Tibial nerve (tissue), 4 donors: ENCODE measurements around the gene PGM5. TPM values are rescaled to one million over a fixed set of nuclear protein-coding genes. Genes with fewer than 3 reads are reported as not detected.

ENCODE experiments used
- DNase-seq, 2 donors: peaks; one replicate each; pipeline ENCODE4 v3.0.0-alpha.2; 2019; ENCODE audit warnings: low spot score in 2 of 2
- H3K27ac ChIP-seq, 4 donors: fragments of 200-600 bp; sonication (generic) in 3 of 4; one replicate each; pipeline ENCODE4 v1.5.1; 2017 to 2019; ENCODE audit warnings: mild to moderate bottlenecking in 1 of 4
- H3K27me3 ChIP-seq, 2 donors: fragments of 200-600 bp; sonication (generic) in 1 of 2; one replicate each; pipeline versions ENCODE4 v1.5.1 to v1.6.0; 2017 to 2019
- H3K36me3 ChIP-seq, 3 donors: fragments of 200-600 bp; sonication (generic); one replicate each; pipeline ENCODE4 v1.5.1; 2018 to 2019
- H3K4me1 ChIP-seq, 4 donors: fragments of 200-600 bp; sonication (generic) in 3 of 4; one replicate each; pipeline ENCODE4 v1.5.1; 2017 to 2019
- H3K4me3 ChIP-seq, 4 donors: fragments of 200-600 bp; sonication (generic) in 3 of 4; one replicate each; pipeline ENCODE4 v1.5.1; 2017 to 2019; ENCODE audit warnings: mild to moderate bottlenecking in 1 of 4, moderate library complexity in 1 of 4
- H3K9me3 ChIP-seq, 4 donors: fragments of 200-600 bp; sonication (generic) in 3 of 4; one replicate each; pipeline ENCODE4 v1.5.1; 2017 to 2019
- EP300 ChIP-seq, 2 donors: sonication (generic); formaldehyde crosslinking; IDR thresholded peaks; one replicate each; pipeline ENCODE4 v1.6.1; 2017; ENCODE audit warnings: antibody characterized with exemption in 2 of 2, mild to moderate bottlenecking in 1 of 2
- POLR2A ChIP-seq, 2 donors: fragments of 450-650 bp; IDR thresholded peaks; one replicate each; pipeline ENCODE4 v1.6.1; 2017; ENCODE audit warnings: antibody characterized with exemption in 2 of 2, mild to moderate bottlenecking in 2 of 2, moderate library complexity in 2 of 2
- WGBS, 2 donors: methylation state at CpG; one replicate each; pipeline ENCODE4 v1.1.5; 2018; 5-methylcytosine and 5-hydroxymethylcytosine counted together
- total RNA-seq, 4 donors: library from RNA; depleted of rRNA; stranded (reverse); fragments of >200 nt; gene quantifications; one replicate each; pipeline ENCODE4 v1.1.0, GENCODE V29; 2016
- TF ChIP-seq, protein P1 (sequence below), 5 experiments: fragments of 200-600 bp in 3 of 5; fragments of 450-650 bp in 2 of 5; sonication (generic) in 3 of 5; IDR thresholded peaks; one replicate each; pipeline ENCODE4 v1.5.1; 2016 to 2019; ENCODE audit warnings: antibody characterized with exemption in 5 of 5, mild to moderate bottlenecking in 3 of 5, moderate library complexity in 2 of 5

Gene PGM5
- total RNA-seq, 4 donors from 2014 or later: 20.1 to 43.1 (median 27.0) TPM

DNA sequence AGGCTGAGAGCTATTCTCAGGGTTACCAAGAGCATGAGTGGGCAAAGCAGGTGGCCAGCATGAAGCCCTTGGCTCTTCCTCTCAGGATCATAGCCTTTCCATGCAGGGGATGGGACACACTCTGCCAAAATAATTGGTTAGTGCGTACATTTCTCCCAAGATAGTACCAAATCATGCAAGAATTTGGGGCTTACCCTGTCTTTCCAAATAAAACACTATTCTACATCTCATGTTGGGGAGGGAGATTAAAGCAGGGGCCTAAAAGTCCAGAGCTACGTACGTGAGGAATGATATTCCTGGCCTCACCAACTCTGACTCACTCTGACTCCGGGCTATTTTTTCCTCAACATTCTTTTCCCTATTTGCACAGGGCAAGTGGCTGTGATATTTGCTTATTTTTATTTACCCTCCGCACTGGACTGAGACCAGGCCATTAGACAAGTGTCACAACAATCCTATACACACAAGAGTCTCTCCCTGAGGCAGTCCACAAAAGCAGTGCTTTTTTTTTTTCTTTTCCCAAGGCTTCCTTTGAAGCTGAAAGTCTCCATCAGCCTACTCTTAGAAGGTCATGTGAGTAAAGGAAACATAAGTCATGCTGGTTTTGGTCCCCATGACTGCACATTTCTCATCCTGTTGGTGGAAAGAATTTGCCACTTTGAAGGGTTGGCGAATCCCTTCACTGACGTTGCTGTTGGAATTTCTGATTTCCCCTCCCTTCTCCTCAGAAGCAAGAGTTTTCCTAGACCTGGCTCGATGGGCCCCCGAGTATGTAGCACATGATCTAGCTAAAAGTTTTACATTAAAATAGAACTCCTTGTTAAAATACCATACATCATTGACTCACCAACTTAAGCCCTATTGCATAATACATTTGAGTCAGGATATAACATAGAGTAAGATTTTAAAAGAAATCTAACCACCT lies 144.3 kb downstream of the PGM5 start:
- DNase-seq: no peak
- H3K9me3 ChIP-seq: no peaks in the 10 kb centered on the region
- H3K4me1 ChIP-seq: no peaks in the 10 kb centered on the region
- peak overlapping the region in 1 of 4 donors; percentile 24 for H3K27ac ChIP-seq
- WGBS, 2 donors: 68 to 73% methylated on average over 9 of the region's 9 CpGs
- H3K27me3 ChIP-seq: no peaks in the 10 kb centered on the region
- TF ChIP-seq POLR2A (IDR thresholded peaks at IDR 0.05) (no peak), EP300 (IDR thresholded peaks at IDR 0.05) (no peak)
- TF ChIP-seq, protein P1, sequence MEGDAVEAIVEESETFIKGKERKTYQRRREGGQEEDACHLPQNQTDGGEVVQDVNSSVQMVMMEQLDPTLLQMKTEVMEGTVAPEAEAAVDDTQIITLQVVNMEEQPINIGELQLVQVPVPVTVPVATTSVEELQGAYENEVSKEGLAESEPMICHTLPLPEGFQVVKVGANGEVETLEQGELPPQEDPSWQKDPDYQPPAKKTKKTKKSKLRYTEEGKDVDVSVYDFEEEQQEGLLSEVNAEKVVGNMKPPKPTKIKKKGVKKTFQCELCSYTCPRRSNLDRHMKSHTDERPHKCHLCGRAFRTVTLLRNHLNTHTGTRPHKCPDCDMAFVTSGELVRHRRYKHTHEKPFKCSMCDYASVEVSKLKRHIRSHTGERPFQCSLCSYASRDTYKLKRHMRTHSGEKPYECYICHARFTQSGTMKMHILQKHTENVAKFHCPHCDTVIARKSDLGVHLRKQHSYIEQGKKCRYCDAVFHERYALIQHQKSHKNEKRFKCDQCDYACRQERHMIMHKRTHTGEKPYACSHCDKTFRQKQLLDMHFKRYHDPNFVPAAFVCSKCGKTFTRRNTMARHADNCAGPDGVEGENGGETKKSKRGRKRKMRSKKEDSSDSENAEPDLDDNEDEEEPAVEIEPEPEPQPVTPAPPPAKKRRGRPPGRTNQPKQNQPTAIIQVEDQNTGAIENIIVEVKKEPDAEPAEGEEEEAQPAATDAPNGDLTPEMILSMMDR (IDR thresholded peaks at IDR 0.05): no peak
- H3K36me3 ChIP-seq: peaks cover 0 to 4% (median 0%) of the 10 kb centered on the region in 3 donors
- H3K4me3 ChIP-seq: no peak overlapping the region

DNA sequence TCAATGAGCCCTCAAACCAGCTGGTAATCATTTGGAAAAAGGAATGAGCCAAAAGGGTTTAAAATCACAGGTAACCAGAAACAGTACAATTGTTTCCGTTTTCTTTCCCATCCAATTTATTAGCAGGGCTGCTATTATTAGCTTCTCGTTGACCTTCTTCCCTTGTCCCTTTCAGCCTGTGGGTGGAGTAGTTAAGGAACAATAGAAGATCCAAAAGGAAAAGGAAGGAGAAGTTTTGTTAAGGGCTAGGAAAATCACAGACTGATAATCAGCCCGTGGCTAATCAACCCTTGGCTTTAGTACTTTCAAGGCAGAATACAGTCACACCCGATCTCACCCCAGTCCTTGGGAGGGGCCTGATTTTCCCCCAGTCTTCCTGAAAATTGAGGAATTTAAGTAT lies 145.9 kb downstream of the PGM5 start:
- WGBS, 2 donors: 49 to 50% methylated on average over 4 of the region's 4 CpGs
- Histone ChIP-seq H3K27me3 (no peaks in the 10 kb centered on the region), H3K36me3 (peaks cover 0 to 4% (median 0%) of the 10 kb centered on the region in 3 donors)

DNA sequence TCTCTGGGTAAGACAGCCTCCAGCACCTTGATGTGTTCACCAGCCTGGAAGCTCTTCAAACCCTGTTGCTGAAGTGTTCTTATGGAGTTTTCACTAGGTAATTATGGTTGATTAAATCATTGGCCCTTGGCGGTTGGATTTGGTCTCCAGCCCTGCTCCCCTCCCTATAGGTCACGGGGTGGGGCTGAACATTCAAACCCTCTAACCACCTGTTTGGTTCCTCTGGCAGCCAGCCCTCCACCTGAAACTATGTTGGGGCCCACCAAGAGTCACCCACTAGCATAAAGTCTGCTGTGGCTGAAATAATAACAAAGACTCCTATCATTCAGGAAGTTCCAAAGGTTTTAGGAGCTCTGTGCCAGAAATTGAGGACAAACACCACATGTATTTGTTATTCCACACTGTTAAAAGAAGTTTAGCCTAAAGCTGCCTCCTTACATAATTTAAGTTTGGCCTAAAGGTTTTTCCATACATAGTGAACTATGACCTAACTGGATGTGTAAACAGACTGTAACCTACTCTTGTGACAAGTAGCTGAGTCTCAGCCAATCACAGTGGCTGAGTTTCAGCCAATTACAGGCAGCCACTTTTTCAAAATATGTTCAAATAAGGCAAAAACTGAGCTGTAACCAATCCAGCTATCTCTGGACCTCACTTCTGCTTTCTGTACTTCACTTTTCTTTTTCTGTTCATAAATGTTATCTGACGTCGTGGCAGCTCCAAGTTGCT lies 149.4 kb downstream of the PGM5 start:
- no peak overlapping the region for H3K4me3 ChIP-seq
- H3K4me1 ChIP-seq: peaks cover 0 to 8% (median 0%) of the 10 kb centered on the region in 4 donors
- no peak for DNase-seq
- WGBS, 2 donors: 71 to 72% methylated on average over 4 of the region's 4 CpGs
- peak overlapping the region in 3 of 4 donors; percentile 11 to 28 (median 21) for H3K27ac ChIP-seq
- H3K27me3 ChIP-seq: no peaks in the 10 kb centered on the region
- H3K9me3 ChIP-seq: no peaks in the 10 kb centered on the region
- H3K36me3 ChIP-seq: no peaks in the 10 kb centered on the region
- TF ChIP-seq, protein P1 (IDR thresholded peaks at IDR 0.05): no peak
- TF ChIP-seq EP300 (IDR thresholded peaks at IDR 0.05): no peak
- TF ChIP-seq POLR2A (IDR thresholded peaks at IDR 0.05): no peak

More for the DNA sequence above, 145.9 kb downstream of the PGM5 start:
- peaks cover 0 to 5% (median 0%) of the 10 kb centered on the region in 4 donors for H3K4me1 ChIP-seq
- no peak overlapping the region for H3K4me3 ChIP-seq
- no peak for DNase-seq
- no peaks in the 10 kb centered on the region for H3K9me3 ChIP-seq
- TF ChIP-seq POLR2A (IDR thresholded peaks at IDR 0.05) (no peak), EP300 (IDR thresholded peaks at IDR 0.05) (no peak)
- TF ChIP-seq, protein P1 (IDR thresholded peaks at IDR 0.05): no peak
- no peak overlapping the region for H3K27ac ChIP-seq

DNA sequence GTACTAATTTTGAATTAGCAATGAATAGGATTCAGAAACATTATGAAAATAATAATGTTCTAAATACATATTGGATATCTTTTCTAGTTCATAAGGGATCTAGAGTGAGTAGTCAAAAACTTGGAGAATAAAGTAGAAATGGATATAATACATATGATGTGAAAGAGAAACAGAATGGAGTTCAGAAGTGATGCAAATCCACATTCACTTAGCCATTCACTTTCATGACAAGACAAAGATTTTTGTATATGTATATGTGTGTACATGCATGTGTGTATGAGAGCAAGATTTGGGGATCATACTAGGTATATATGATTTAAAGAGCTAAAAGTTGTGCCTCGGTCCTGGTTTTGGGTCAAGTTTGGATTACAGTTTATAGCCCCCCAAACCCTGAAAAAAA lies 150.1 kb downstream of the PGM5 start:
- H3K36me3 ChIP-seq: no peaks in the 10 kb centered on the region
- WGBS, 2 donors: 94 to 96% methylated on average over 1 of the region's 1 CpG
- DNase-seq: no peak
- no peaks in the 10 kb centered on the region for H3K27me3 ChIP-seq
- TF ChIP-seq POLR2A (IDR thresholded peaks at IDR 0.05) (no peak), EP300 (IDR thresholded peaks at IDR 0.05) (no peak)
- TF ChIP-seq, protein P1 (IDR thresholded peaks at IDR 0.05): no peak
- H3K9me3 ChIP-seq: no peaks in the 10 kb centered on the region
- peak overlapping the region in 1 of 4 donors; percentile 28 for H3K27ac ChIP-seq
- peaks cover 0 to 8% (median 0%) of the 10 kb centered on the region in 4 donors for H3K4me1 ChIP-seq
- no peak overlapping the region for H3K4me3 ChIP-seq
